ENCODE results near the gene ANKH.
"Not testable (repeated sequence)": the region's sequence is repeated elsewhere in the genome, so short reads cannot be mapped to it uniquely, and the experiment has no call there.

ANKH gene

GRCh38 chr5:14821100-14821845, 50.3 kb downstream of the ANKH start:
- no peak overlapping the region for H4K8ac ChIP-seq (ENCODE audit: low read depth, low read length)
- H4K91ac ChIP-seq (ENCODE audit: low read depth, low read length): no peak overlapping the region
- H3K9ac ChIP-seq (ENCODE audit: low read length): no peak overlapping the region
- no peak overlapping the region for H3K4me2 ChIP-seq (ENCODE audit: low read length)
- H3K27me3 ChIP-seq (ENCODE audit: insufficient read depth, low read length): no peaks in the 10 kb centered on the region
- no CpG with 5 or more reads among the region's 9 CpGs for WGBS (ENCODE audit: extremely low coverage, insufficient coverage, insufficient read length)
- H2AK5ac ChIP-seq (ENCODE audit: low read length): no peak overlapping the region
- H3K9me3 ChIP-seq (ENCODE audit: insufficient read depth, low read depth, low read length): no peaks in the 10 kb centered on the region
- H2AFZ ChIP-seq (ENCODE audit: insufficient read depth, low read length, poor library complexity): no peak overlapping the region
- DNase-seq: no peak
- no peaks in the 10 kb centered on the region for H3K4me1 ChIP-seq (ENCODE audit: control insufficient read depth in 1 of 2, insufficient read depth in 2 of 2, low read length in 2 of 2)
- H2BK120ac ChIP-seq (ENCODE audit: insufficient read depth, low read length, poor library complexity): no peak overlapping the region
- H3K4ac ChIP-seq (ENCODE audit: low read depth, low read length): no peak overlapping the region
- H2BK5ac ChIP-seq (ENCODE audit: low read depth, low read length, poor library complexity): no peak overlapping the region
- no peak overlapping the region for H3K27ac ChIP-seq (ENCODE audit: low read depth, low read length)
- no peak overlapping the region for H3K4me3 ChIP-seq (ENCODE audit: low read depth, low read length)
- no peak overlapping the region for H3K23ac ChIP-seq (ENCODE audit: low read length)
- H3K36me3 ChIP-seq (ENCODE audit: control insufficient read depth in 1 of 2, insufficient read depth in 2 of 2, low read length in 2 of 2): no peaks in the 10 kb centered on the region
- H3K14ac ChIP-seq (ENCODE audit: low read length): no peak overlapping the region
- no peaks in the 10 kb centered on the region for H3K79me1 ChIP-seq (ENCODE audit: low read length)
- H3K79me2 ChIP-seq (ENCODE audit: control insufficient read depth, insufficient read depth, low read length, poor library complexity): no peaks in the 10 kb centered on the region
- H2BK12ac ChIP-seq (ENCODE audit: low read length): no peak overlapping the region
- no peak overlapping the region for H4K12ac ChIP-seq (ENCODE audit: low read depth, low read length)
- H3K18ac ChIP-seq (ENCODE audit: low read length): no peak overlapping the region

- Histone ChIP-seq H3K9ac (ENCODE audit: low read length) (no peak overlapping the region), H3K14ac (ENCODE audit: low read length) (no peak overlapping the region), H2BK12ac (ENCODE audit: low read length) (no peak overlapping the region), H3K4me1 (ENCODE audit: control insufficient read depth in 1 of 2, insufficient read depth in 2 of 2, low read length in 2 of 2) (no peaks in the 10 kb centered on the region), H3K9me3 (ENCODE audit: insufficient read depth, low read depth, low read length) (no peaks in the 10 kb centered on the region), H3K4me3 (ENCODE audit: low read depth, low read length) (no peak overlapping the region), H3K27ac (ENCODE audit: low read depth, low read length) (no peak overlapping the region), H3K36me3 (ENCODE audit: control insufficient read depth in 1 of 2, insufficient read depth in 2 of 2, low read length in 2 of 2) (no peaks in the 10 kb centered on the region), H3K4ac (ENCODE audit: low read depth, low read length) (no peak overlapping the region), H3K27me3 (ENCODE audit: insufficient read depth, low read length) (no peaks in the 10 kb centered on the region), H4K12ac (ENCODE audit: low read depth, low read length) (no peak overlapping the region), H3K4me2 (ENCODE audit: low read length) (no peak overlapping the region), H3K23ac (ENCODE audit: low read length) (no peak overlapping the region), H3K18ac (ENCODE audit: low read length) (no peak overlapping the region), H4K8ac (ENCODE audit: low read depth, low read length) (no peak overlapping the region), H3K79me2 (ENCODE audit: control insufficient read depth, insufficient read depth, low read length, poor library complexity) (no peaks in the 10 kb centered on the region), H2AK5ac (ENCODE audit: low read length) (no peak overlapping the region), H3K79me1 (ENCODE audit: low read length) (no peaks in the 10 kb centered on the region), H2BK120ac (ENCODE audit: insufficient read depth, low read length, poor library complexity) (no peak overlapping the region), H2AFZ (ENCODE audit: insufficient read depth, low read length, poor library complexity) (no peak overlapping the region), H4K91ac (ENCODE audit: low read depth, low read length) (no peak overlapping the region), H2BK5ac (ENCODE audit: low read depth, low read length, poor library complexity) (no peak overlapping the region)
- whole genome bisulfite sequencing (ENCODE audit: extremely low coverage, insufficient coverage, insufficient read length): no CpG with 5 or more reads among the region's 14 CpGs
- no peak for DNase-seq
Observed at GRCh38 chr5:14818931-14819790, 52.4 kb downstream of the ANKH start.

GRCh38 chr5:14817762-14818136, 53.8 kb downstream of the ANKH start:
- no CpG with 5 or more reads among the region's 2 CpGs for WGBS (ENCODE audit: extremely low coverage, insufficient coverage, insufficient read length)
- not testable (repeated sequence) for H3K27me3 ChIP-seq (ENCODE audit: insufficient read depth, low read length); H3K4me3 ChIP-seq (ENCODE audit: low read depth, low read length); H2AFZ ChIP-seq (ENCODE audit: insufficient read depth, low read length, poor library complexity); H3K9ac ChIP-seq (ENCODE audit: low read length); H4K91ac ChIP-seq (ENCODE audit: low read depth, low read length); H3K4ac ChIP-seq (ENCODE audit: low read depth, low read length); H3K36me3 ChIP-seq (ENCODE audit: control insufficient read depth in 1 of 2, insufficient read depth in 2 of 2, low read length in 2 of 2); H3K79me2 ChIP-seq (ENCODE audit: control insufficient read depth, insufficient read depth, low read length, poor library complexity); DNase-seq; H3K9me3 ChIP-seq (ENCODE audit: insufficient read depth, low read depth, low read length); H4K12ac ChIP-seq (ENCODE audit: low read depth, low read length); H2BK5ac ChIP-seq (ENCODE audit: low read depth, low read length, poor library complexity); H3K4me2 ChIP-seq (ENCODE audit: low read length); H3K14ac ChIP-seq (ENCODE audit: low read length); H3K79me1 ChIP-seq (ENCODE audit: low read length); H4K8ac ChIP-seq (ENCODE audit: low read depth, low read length); H2AK5ac ChIP-seq (ENCODE audit: low read length); H3K4me1 ChIP-seq (ENCODE audit: control insufficient read depth in 1 of 2, insufficient read depth in 2 of 2, low read length in 2 of 2); H3K27ac ChIP-seq (ENCODE audit: low read depth, low read length); H2BK12ac ChIP-seq (ENCODE audit: low read length); H2BK120ac ChIP-seq (ENCODE audit: insufficient read depth, low read length, poor library complexity); H3K23ac ChIP-seq (ENCODE audit: low read length); H3K18ac ChIP-seq (ENCODE audit: low read length)

GRCh38 chr5:14816999-14817761, 54.4 kb downstream of the ANKH start:
- H4K8ac ChIP-seq (ENCODE audit: low read depth, low read length): no peak overlapping the region
- no CpG with 5 or more reads among the region's 6 CpGs for WGBS (ENCODE audit: extremely low coverage, insufficient coverage, insufficient read length)

More at GRCh38 chr5:14816999-14817761, 54.4 kb downstream of the ANKH start:
- Histone ChIP-seq H3K18ac (ENCODE audit: low read length) (no peak overlapping the region), H3K4me3 (ENCODE audit: low read depth, low read length) (no peak overlapping the region), H3K79me1 (ENCODE audit: low read length) (no peaks in the 10 kb centered on the region), H4K91ac (ENCODE audit: low read depth, low read length) (no peak overlapping the region), H3K9ac (ENCODE audit: low read length) (no peak overlapping the region), H3K9me3 (ENCODE audit: insufficient read depth, low read depth, low read length) (no peaks in the 10 kb centered on the region), H3K4me1 (ENCODE audit: control insufficient read depth in 1 of 2, insufficient read depth in 2 of 2, low read length in 2 of 2) (no peaks in the 10 kb centered on the region), H3K4ac (ENCODE audit: low read depth, low read length) (no peak overlapping the region), H2AK5ac (ENCODE audit: low read length) (no peak overlapping the region), H2BK12ac (ENCODE audit: low read length) (no peak overlapping the region), H2BK120ac (ENCODE audit: insufficient read depth, low read length, poor library complexity) (no peak overlapping the region), H3K27me3 (ENCODE audit: insufficient read depth, low read length) (no peaks in the 10 kb centered on the region), H3K14ac (ENCODE audit: low read length) (no peak overlapping the region), H2BK5ac (ENCODE audit: low read depth, low read length, poor library complexity) (no peak overlapping the region), H3K36me3 (ENCODE audit: control insufficient read depth in 1 of 2, insufficient read depth in 2 of 2, low read length in 2 of 2) (no peaks in the 10 kb centered on the region), H4K12ac (ENCODE audit: low read depth, low read length) (no peak overlapping the region), H3K23ac (ENCODE audit: low read length) (no peak overlapping the region), H2AFZ (ENCODE audit: insufficient read depth, low read length, poor library complexity) (no peak overlapping the region), H3K4me2 (ENCODE audit: low read length) (no peak overlapping the region), H3K27ac (ENCODE audit: low read depth, low read length) (no peak overlapping the region), H3K79me2 (ENCODE audit: control insufficient read depth, insufficient read depth, low read length, poor library complexity) (no peaks in the 10 kb centered on the region)
- no peak for DNase-seq
